Activated CD4-positive, CD25-positive, alpha-beta regulatory T cell treated with anti-CD3 and anti-CD28 coated beads, Interleukin-2, amount 50 U/mL, for 16 hours (primary cell): ENCODE measurements around the gene ACTC1.

Experiments
- DNase-seq: peaks from one replicate; pipeline ENCODE4 v3.0.0-alpha.2; 2020; ENCODE audit warnings: low read depth, low spot score

Gene ACTC1

DNA sequence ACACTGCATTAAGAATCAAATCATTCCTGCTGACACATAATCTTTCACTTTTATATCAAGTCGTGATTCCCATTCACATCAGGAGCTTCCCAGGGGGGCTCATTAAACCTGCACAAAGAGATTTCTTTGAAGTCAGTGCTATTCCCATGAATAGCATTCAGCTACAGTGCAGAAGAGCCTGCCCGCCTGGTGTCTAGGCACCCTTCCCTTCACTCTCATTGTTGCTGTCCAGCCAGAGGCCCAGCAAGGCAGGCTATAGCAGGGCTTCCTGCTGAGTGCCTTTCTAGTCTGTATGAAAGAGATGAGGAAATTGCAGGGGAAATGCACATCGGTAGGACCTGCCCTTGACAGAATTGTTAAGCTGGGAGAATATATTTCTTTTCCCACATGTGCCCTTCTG is 36.0 kb downstream of the ACTC1 start:
- no peak for DNase-seq

GRCh38 chr15:34757262-34757661 is 38.1 kb downstream of the ACTC1 start:
- DNase-seq, result no peak

DNA sequence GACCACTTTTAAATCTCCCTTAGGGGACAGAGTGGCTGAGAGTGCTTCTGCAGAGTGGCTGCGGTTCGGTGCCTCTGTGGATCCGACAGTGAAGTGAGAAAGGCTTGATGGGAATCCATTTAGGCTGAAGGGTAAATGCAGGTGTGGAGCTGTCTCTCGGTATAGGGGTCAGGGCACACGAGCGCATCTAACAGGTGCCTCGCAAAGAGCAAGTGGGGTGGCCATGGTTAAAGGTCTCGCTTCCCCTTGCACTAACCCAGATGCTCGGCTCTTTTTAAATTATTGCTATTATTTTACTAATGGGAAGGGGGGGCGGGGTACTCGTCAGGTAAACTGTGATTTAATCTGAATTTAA is 40.0 kb downstream of the ACTC1 start:
- no peak for DNase-seq

- DNase-seq, result no peak
Measured at GRCh38 chr15:34754674-34755418, 40.5 kb downstream of the ACTC1 start, which contains the start of gene GJD2. TSS of gene GJD2 (minus strand) at chr15:34754998. CDS start at chr15:34754488, 510 bp downstream.

DNA sequence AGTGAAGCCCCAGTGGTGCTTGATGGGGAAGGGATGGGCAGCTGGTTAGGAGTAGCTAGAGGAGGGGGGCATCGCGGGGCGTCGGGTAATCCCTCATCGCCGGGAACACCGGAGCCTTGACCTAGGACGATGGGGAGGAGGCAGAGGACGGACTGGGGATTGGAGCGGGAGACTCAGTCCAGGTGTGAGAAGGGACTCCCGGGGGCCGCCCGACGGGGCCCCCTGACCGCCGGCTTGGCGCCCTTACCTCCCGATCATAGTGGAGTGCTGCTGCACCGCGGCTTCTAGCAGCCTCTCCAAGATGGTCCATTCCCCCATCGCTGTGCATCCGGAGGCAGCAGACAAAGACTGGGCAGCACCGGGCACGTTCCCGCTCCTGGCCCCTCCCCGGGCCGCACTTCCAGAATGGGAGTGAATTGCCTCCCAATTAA is 41.2 kb downstream of the ACTC1 start:
- no peak for DNase-seq

DNA sequence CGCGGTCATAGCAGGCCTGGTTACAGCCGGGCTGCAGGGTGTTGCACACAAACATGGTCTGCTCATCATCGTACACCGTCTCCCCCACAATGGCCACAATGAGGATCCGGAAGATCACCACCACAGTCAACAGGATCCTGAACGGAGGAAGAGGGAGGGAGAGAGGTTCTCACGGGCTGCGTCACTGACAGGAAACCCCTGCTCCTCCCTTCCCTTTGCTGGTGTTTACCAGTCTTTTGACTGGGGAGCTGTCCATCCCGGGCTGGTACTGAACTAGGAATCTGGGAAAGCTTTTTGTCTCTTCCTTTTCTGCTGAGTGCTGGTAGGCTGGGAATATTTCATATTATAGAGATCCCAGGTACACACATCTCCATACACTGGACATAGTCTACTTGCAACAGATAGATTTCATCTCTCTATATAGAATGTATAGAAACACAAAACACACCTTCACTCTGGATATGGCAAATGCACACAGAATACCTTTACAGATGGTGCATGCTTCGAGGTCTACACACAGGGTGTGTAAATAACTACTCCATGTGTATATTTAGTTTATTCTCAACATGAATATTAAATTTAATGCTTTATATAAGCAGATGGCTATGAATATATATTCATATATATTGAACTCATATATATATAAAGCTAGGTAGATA is 42.0 kb downstream of the ACTC1 start:
- no peak for DNase-seq

DNA sequence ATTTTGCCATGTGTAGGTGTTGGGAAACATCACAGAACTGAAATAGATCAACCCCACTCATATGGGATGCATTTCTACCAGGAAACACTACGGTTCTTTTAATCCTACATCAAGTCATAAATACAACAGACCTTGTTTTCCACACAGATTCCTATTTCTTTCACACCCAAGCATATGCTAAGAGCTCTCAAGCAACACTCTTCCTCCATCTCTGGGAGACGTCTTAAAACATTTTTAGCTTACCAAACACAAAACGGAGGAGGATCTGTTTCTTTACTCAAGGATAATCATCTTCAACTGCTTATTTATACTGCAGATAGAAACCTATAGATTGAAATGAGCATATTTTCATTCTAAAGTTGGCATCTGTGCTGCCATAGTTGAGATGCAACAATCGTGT is 45.7 kb downstream of the ACTC1 start:
- no peak for DNase-seq
